T-cell (primary cell): ENCODE data around the gene STK10. TPM values are rescaled to one million over a fixed set of nuclear protein-coding genes. Genes with fewer than 3 reads are reported as not detected.
A peak's percentile ranks its signal among the peaks of the same experiment; 100 is the strongest.

Experiments used
- ATAC-seq, 4 experiments: fragments of 200-7000 bp in 3 of 4; fragments of 150-1000 bp in 1 of 4; cut with Tn5 transposase; replicated peaks in 1 of 4; 1 replicate in 3 of 4; 2 replicates in 1 of 4; pipeline ENCODE4 v1.10.0; 2021; ENCODE audit warnings: moderate library complexity in 3 of 4, mild to moderate bottlenecking in 2 of 4, moderate number of reproducible peaks in 1 of 4
- CTCF ChIA-PET, 2 donors: fragments of 300-600 bp; sonication (Branson Sonifier 250); formaldehyde crosslinking; loops; one replicate each; lab custom pipeline; 2022; ENCODE audit warnings: antibody characterized with exemption in 2 of 2; lab: Charles Lee
- POLR2A ChIA-PET, 2 donors: fragments of 300-600 bp; sonication (Branson Sonifier 250); formaldehyde crosslinking; loops; one replicate each; lab custom pipeline; 2022; ENCODE audit warnings: antibody characterized with exemption in 2 of 2; lab: Charles Lee
- DNase-seq, 35 experiments: peaks; one replicate each; pipeline versions ENCODE4 v3.0.0 to v3.0.0-alpha.2; 2013 to 2023
- H3K27ac ChIP-seq: one replicate; pipeline ENCODE4 v1.5.1; 2013; ENCODE audit warnings: low read length
- H3K27me3 ChIP-seq, 2 experiments: replicated peaks in 1 of 2; 1 replicate in 1 of 2; 2 replicates in 1 of 2; pipeline versions ENCODE4 v1.6.1 to v1.7.0; 2013; ENCODE audit warnings: low read length in 1 of 2, mixed read lengths in 1 of 2; ENCODE audit not compliant: control insufficient read depth in 2 of 2, insufficient read depth in 2 of 2; ENCODE audit errors: extremely low read depth in 1 of 2
- H3K36me3 ChIP-seq, 2 donors: 1 replicate in 1 of 2; 2 replicates in 1 of 2; pipeline versions ENCODE4 v1.6.1 to v1.7.0; 2013; ENCODE audit warnings: low read length in 1 of 2; ENCODE audit not compliant: control insufficient read depth in 2 of 2, insufficient read depth in 1 of 2; ENCODE audit errors: extremely low read depth in 1 of 2
- H3K4me1 ChIP-seq, 2 experiments: 1 replicate in 1 of 2; 2 replicates in 1 of 2; pipeline versions ENCODE4 v1.6.1 to v1.7.0; 2013; ENCODE audit warnings: low read length in 2 of 2, mixed read lengths in 1 of 2; ENCODE audit not compliant: insufficient read depth in 2 of 2, control insufficient read depth in 1 of 2; ENCODE audit errors: extremely low read depth in 1 of 2
- H3K4me3 ChIP-seq, 2 donors: 1 replicate in 1 of 2; 2 replicates in 1 of 2; pipeline versions ENCODE4 v1.5.1 to v1.7.0; 2013; ENCODE audit warnings: mild to moderate bottlenecking in 2 of 2, low read length in 1 of 2, moderate library complexity in 1 of 2; ENCODE audit not compliant: control insufficient read depth in 1 of 2; ENCODE audit errors: extremely low read depth in 1 of 2
- H3K9me3 ChIP-seq: 2 replicates; pipeline ENCODE4 v1.7.0; 2013
- H3K27ac Mint-ChIP-seq, 2 donors: one replicate each; pipeline ENCODE4 v1.8.0; 2020 to 2021; ENCODE audit warnings: mild to moderate bottlenecking in 2 of 2, mixed read lengths in 2 of 2
- H3K27me3 Mint-ChIP-seq, 2 donors: one replicate each; pipeline ENCODE4 v1.8.0; 2021 to 2022; ENCODE audit warnings: mixed read lengths in 2 of 2
- H3K36me3 Mint-ChIP-seq: one replicate; pipeline ENCODE4 v1.8.0; 2021; ENCODE audit warnings: mixed read lengths
- H3K4me1 Mint-ChIP-seq, 3 donors: one replicate each; pipeline ENCODE4 v1.8.0; 2020 to 2022; ENCODE audit warnings: mixed read lengths in 3 of 3, mild to moderate bottlenecking in 1 of 3
- H3K4me3 Mint-ChIP-seq, 3 donors: one replicate each; pipeline ENCODE4 v1.8.0; 2020 to 2022; ENCODE audit warnings: mild to moderate bottlenecking in 3 of 3, mixed read lengths in 3 of 3, moderate library complexity in 3 of 3
- H3K9me3 Mint-ChIP-seq, 3 donors: one replicate each; pipeline ENCODE4 v1.8.0; 2020 to 2022; ENCODE audit warnings: mixed read lengths in 3 of 3
- WGBS: methylation state at CpG from one replicate; pipeline ENCODE4 v1.1.5; 2013; ENCODE audit warnings: missing lambda C conversion rate; ENCODE audit not compliant: insufficient coverage; 5-methylcytosine and 5-hydroxymethylcytosine counted together
- total RNA-seq, 35 experiments: library from RNA in 6 of 35; stranded (reverse) in 6 of 35; fragments of 120-200 nt in 1 of 35; gene quantifications; one replicate each; pipeline versions ENCODE4 v1.2.1 to v1.2.4 and lab custom pipeline; 2013 to 2026

STK10 gene
- total RNA-seq, 5 donors from 2014 or later (not counting 1 experiment from before 2014, with no cell fraction given), result 305 to 437 (median 331) TPM

- Mint-ChIP-seq H3K4me1 (peaks cover 20 to 34% (median 29%) of the 10 kb centered on the region in 3 donors), H3K4me3 (peak overlapping the region in 1 of 3 donors; percentile 1), H3K36me3 (peaks cover 57% of the 10 kb centered on the region), H3K27me3 (no peaks in the 10 kb centered on the region), H3K9me3 (no peaks in the 10 kb centered on the region), H3K27ac (peak overlapping the region; percentile 96)
- H3K4me1 ChIP-seq, result peaks cover 4 to 10% of the 10 kb centered on the region in 2 experiments
- H3K4me3 ChIP-seq, result no peak overlapping the region
- peak overlapping the region; percentile 19 for H3K27ac ChIP-seq
- WGBS, result 50% methylated on average over 2 of the region's 8 CpGs
- CTCF ChIA-PET, result interaction anchor here (0.6 to 0.7 kb wide), 4 partner anchors 11 to 193 kb away, joined by 3 to 8 read pairs (median 4); no protein-coding TSS in a partner anchor
- ATAC-seq (peak; percentile 23 to 36 (median 32)), DNase-seq (no peak)
- POLR2A ChIA-PET, result interaction anchor here in 1 of 2 donors (1.0 kb wide), 1 partner anchor 9 kb away, joined by 5 read pairs; no protein-coding TSS in a partner anchor
- no peaks in the 10 kb centered on the region for H3K27me3 ChIP-seq
- no peaks in the 10 kb centered on the region for H3K9me3 ChIP-seq
- H3K36me3 ChIP-seq, result peaks cover 2 to 85% of the 10 kb centered on the region in 2 donors
These were observed 109.2 kb downstream of the STK10 start for GRCh38 chr5:172078726-172079345.

GRCh38 chr5:172077664-172078425, 110.2 kb downstream of the STK10 start:
- 88% methylated on average over 2 of the region's 9 CpGs for WGBS
- Mint-ChIP-seq H3K9me3 (no peaks in the 10 kb centered on the region), H3K36me3 (peaks cover 54% of the 10 kb centered on the region), H3K4me3 (no peak overlapping the region), H3K27ac (peak overlapping the region; percentile 96), H3K4me1 (peaks cover 20 to 34% (median 29%) of the 10 kb centered on the region in 3 donors), H3K27me3 (no peaks in the 10 kb centered on the region)
- DNase-seq (no peak), ATAC-seq (no peak)
- CTCF ChIA-PET, result interaction anchor here in 1 of 2 donors (0.6 kb wide), 2 partner anchors 119 to 202 kb away, joined by 3 read pairs; no protein-coding TSS in a partner anchor
- Histone ChIP-seq H3K4me1 (peaks cover 4 to 10% of the 10 kb centered on the region in 2 experiments), H3K27ac (no peak overlapping the region), H3K4me3 (no peak overlapping the region), H3K27me3 (no peaks in the 10 kb centered on the region), H3K9me3 (no peaks in the 10 kb centered on the region), H3K36me3 (peaks cover 2 to 87% of the 10 kb centered on the region in 2 donors)
- POLR2A ChIA-PET, result no interaction called here

- Histone ChIP-seq H3K4me1 (peaks cover 7 to 10% of the 10 kb centered on the region in 2 experiments), H3K36me3 (peaks cover 0 to 82% of the 10 kb centered on the region in 2 donors), H3K27ac (no peak overlapping the region), H3K27me3 (no peaks in the 10 kb centered on the region), H3K4me3 (no peak overlapping the region), H3K9me3 (no peaks in the 10 kb centered on the region)
- no peak overlapping the region for H3K4me3 Mint-ChIP-seq
- CTCF ChIA-PET, result interaction anchor here in 1 of 2 donors (0.6 kb wide), 1 partner anchor 203 kb away, joined by 3 read pairs; no protein-coding TSS in a partner anchor
- WGBS, result 92% methylated on average over 7 of the region's 10 CpGs
- peaks cover 53% of the 10 kb centered on the region for H3K36me3 Mint-ChIP-seq
- no peaks in the 10 kb centered on the region for H3K9me3 Mint-ChIP-seq
- ATAC-seq (no peak), DNase-seq (no peak)
- no peaks in the 10 kb centered on the region for H3K27me3 Mint-ChIP-seq
- H3K4me1 Mint-ChIP-seq, result peaks cover 26 to 39% (median 38%) of the 10 kb centered on the region in 3 donors
- POLR2A ChIA-PET, result no interaction called here
- H3K27ac Mint-ChIP-seq, result peak overlapping the region; percentile 65 to 96
These were observed 111.2 kb downstream of the STK10 start for GRCh38 chr5:172076761-172077244.

GRCh38 chr5:172075656-172076055, 112.4 kb downstream of the STK10 start:
- peaks cover 0 to 76% of the 10 kb centered on the region in 2 donors for H3K36me3 ChIP-seq
- CTCF ChIA-PET, result interaction anchor here in 1 of 2 donors (0.9 kb wide), 1 partner anchor 19 kb away, joined by 4 read pairs; no protein-coding TSS in a partner anchor

GRCh38 chr5:172074896-172075295, 113.1 kb downstream of the STK10 start:
- H3K27me3 Mint-ChIP-seq, result no peaks in the 10 kb centered on the region
- ATAC-seq, result no peak
- peaks cover 52% of the 10 kb centered on the region for H3K36me3 Mint-ChIP-seq
- POLR2A ChIA-PET, result no interaction called here
- Histone ChIP-seq H3K9me3 (no peaks in the 10 kb centered on the region), H3K36me3 (peaks cover 0 to 70% of the 10 kb centered on the region in 2 donors), H3K4me3 (no peak overlapping the region), H3K4me1 (peaks cover 19 to 21% of the 10 kb centered on the region in 2 experiments), H3K27ac (no peak overlapping the region), H3K27me3 (no peaks in the 10 kb centered on the region)
- no peak for DNase-seq
- peaks cover 36 to 51% (median 48%) of the 10 kb centered on the region in 3 donors for H3K4me1 Mint-ChIP-seq
- no peak overlapping the region for H3K4me3 Mint-ChIP-seq
- H3K27ac Mint-ChIP-seq, result peak overlapping the region; percentile 65 to 78
- 95% methylated on average over 2 of the region's 3 CpGs for WGBS
- no peaks in the 10 kb centered on the region for H3K9me3 Mint-ChIP-seq
- CTCF ChIA-PET, result interaction anchor here in 1 of 2 donors (0.9 kb wide), 1 partner anchor 19 kb away, joined by 4 read pairs; no protein-coding TSS in a partner anchor

More at GRCh38 chr5:172075656-172076055, 112.4 kb downstream of the STK10 start:
- peaks cover 35 to 49% (median 48%) of the 10 kb centered on the region in 3 donors for H3K4me1 Mint-ChIP-seq
- ATAC-seq, result no peak
- H3K27ac ChIP-seq, result no peak overlapping the region
- POLR2A ChIA-PET, result no interaction called here
- no peaks in the 10 kb centered on the region for H3K9me3 ChIP-seq
- peak overlapping the region in 1 of 2 donors; percentile 9 for H3K27ac Mint-ChIP-seq
- H3K4me3 Mint-ChIP-seq, result no peak overlapping the region
- no peaks in the 10 kb centered on the region for H3K27me3 ChIP-seq
- no peaks in the 10 kb centered on the region for H3K9me3 Mint-ChIP-seq
- peaks cover 16 to 17% of the 10 kb centered on the region in 2 experiments for H3K4me1 ChIP-seq
- H3K36me3 Mint-ChIP-seq, result peaks cover 55% of the 10 kb centered on the region
- no peak overlapping the region for H3K4me3 ChIP-seq
- DNase-seq, result no peak
- 100% methylated on average over 1 of the region's 4 CpGs for WGBS
- no peaks in the 10 kb centered on the region for H3K27me3 Mint-ChIP-seq
